Sigmoid colon (tissue), 4 donors: ENCODE measurements around the gene TMEM125.

Experiments used
- POLR2A ChIP-seq, 2 donors: fragments of 450-650 bp; IDR thresholded peaks; one replicate each; pipeline ENCODE4 v1.6.1; 2016; ENCODE audit warnings: antibody characterized with exemption in 2 of 2, mild to moderate bottlenecking in 2 of 2, moderate library complexity in 2 of 2
- POLR2AphosphoS5 ChIP-seq, 4 donors: sonication (generic); formaldehyde crosslinking; IDR thresholded peaks; one replicate each; pipeline ENCODE4 v1.6.1; 2017; ENCODE audit warnings: antibody characterized with exemption in 4 of 4

- no peak for TF ChIP-seq POLR2AphosphoS5 (IDR thresholded peaks at IDR 0.05)
- TF ChIP-seq POLR2A (IDR thresholded peaks at IDR 0.05): no peak
Measured at GRCh38 chr1:43220905-43221778, 48.6 kb upstream of the TMEM125 start.
